OCI-LY7 (cell line): ENCODE data around the gene RFPL1. TPM values are rescaled to one million over a fixed set of nuclear protein-coding genes. Genes with fewer than 3 reads are reported as not detected.

Experiments used
- BruUV-seq: library from RNA; stranded (reverse); fragments of 400-500 nt; replicated peaks from 2 replicates; lab custom pipeline; 2021; lab: Mats Ljungman, UMichigan
- CTCF ChIA-PET: fragments of 300-600 bp; sonication (Branson Sonifier 250); formaldehyde crosslinking; loops from one replicate; lab custom pipeline; 2022; ENCODE audit warnings: antibody characterized with exemption; ENCODE audit not compliant: unreplicated experiment; lab: Charles Lee
- POLR2A ChIA-PET: fragments of 300-600 bp; sonication (Branson Sonifier 250); formaldehyde crosslinking; loops from one replicate; lab custom pipeline; 2022; ENCODE audit warnings: antibody characterized with exemption; lab: Charles Lee
- DNase-seq: peaks from one replicate; pipeline ENCODE4 v3.0.0-alpha.2; 2015; ENCODE audit warnings: low spot score
- H2AFZ ChIP-seq: fragments of 200-600 bp; sonication (generic), shearing (Covaris generic); 2 replicates; pipeline ENCODE4 v1.6.1; 2014; ENCODE audit warnings: mild to moderate bottlenecking, antibody characterized with exemption, low read length, moderate library complexity
- H3K27ac ChIP-seq: fragments of 200-600 bp; sonication (generic); 2 replicates; pipeline ENCODE4 v1.5.1; 2014; ENCODE audit warnings: mixed run types, low read depth, mild to moderate bottlenecking, moderate library complexity, low read length, inconsistent platforms; ENCODE audit not compliant: poor library complexity, severe bottlenecking
- H3K36me3 ChIP-seq: fragments of 200-600 bp; sonication (generic); 2 replicates; pipeline ENCODE4 v1.6.1; 2014; ENCODE audit warnings: mild to moderate bottlenecking, antibody characterized with exemption, low read length, moderate library complexity, mixed read lengths; ENCODE audit not compliant: insufficient read depth
- H3K4me1 ChIP-seq: fragments of 200-600 bp; sonication (generic); 2 replicates; pipeline ENCODE4 v1.5.1; 2014; ENCODE audit warnings: mild to moderate bottlenecking, low read length; ENCODE audit not compliant: insufficient read depth, poor library complexity, severe bottlenecking
- H3K4me2 ChIP-seq: fragments of 200-600 bp; sonication (generic); 2 replicates; pipeline ENCODE4 v1.6.1; 2014; ENCODE audit warnings: mild to moderate bottlenecking, low read length
- H3K4me3 ChIP-seq: fragments of 200-600 bp; sonication (generic); 2 replicates; pipeline ENCODE4 v1.5.1; 2014; ENCODE audit warnings: mild to moderate bottlenecking, low read depth, low read length; ENCODE audit not compliant: poor library complexity, severe bottlenecking
- H3K79me2 ChIP-seq: fragments of 200-600 bp; sonication (generic); 2 replicates; pipeline ENCODE4 v1.6.1; 2016; ENCODE audit warnings: low read depth, mild to moderate bottlenecking, low read length, moderate library complexity, mixed read lengths; ENCODE audit not compliant: insufficient read depth
- H3K9me2 ChIP-seq: fragments of 200-600 bp; sonication (generic); 2 replicates; pipeline ENCODE4 v1.6.1; 2016; ENCODE audit warnings: mild to moderate bottlenecking, low read length, mixed read lengths; ENCODE audit not compliant: insufficient read depth
- H3K9me3 ChIP-seq: fragments of 200-600 bp; sonication (generic); 2 replicates; pipeline ENCODE4 v1.6.1; 2014; ENCODE audit warnings: mild to moderate bottlenecking, mixed run types, low read length, mixed read lengths
- H4K20me1 ChIP-seq: fragments of 200-600 bp; sonication (generic); 2 replicates; pipeline ENCODE4 v1.6.1; 2014; ENCODE audit warnings: mild to moderate bottlenecking, antibody characterized with exemption, low read length, moderate library complexity, mixed read lengths; ENCODE audit not compliant: insufficient read depth
- CTCF ChIP-seq: fragments of 200-600 bp; sonication (generic); conservative IDR thresholded peaks from 2 replicates; pipeline ENCODE4 v1.5.1; 2014; ENCODE audit warnings: mild to moderate bottlenecking, antibody characterized with exemption, low read length, moderate library complexity, mixed read lengths
- EZH2phosphoT487 ChIP-seq: fragments of 200-600 bp; sonication (generic); IDR thresholded peaks from 2 replicates; pipeline ENCODE4 v1.6.1; 2018; ENCODE audit warnings: low read depth, borderline replicate concordance, mild to moderate bottlenecking, mixed run types, antibody characterized with exemption, low read length, moderate library complexity, mixed read lengths
- intact Hi-C: fragments of 100-400 bp; cut with micrococcal nuclease; formaldehyde crosslinking; loops from one replicate; pipeline ENCODE4 v1.10.0; 2022; ENCODE audit not compliant: unreplicated experiment
- total RNA-seq, 2 experiments: library from RNA; depleted of rRNA in 1 of 2; stranded (reverse); fragments of >200 nt in 1 of 2; shearing (Covaris generic) in 1 of 2; gene quantifications; 2 replicates each; pipeline ENCODE4 v1.2.3, GENCODE V29; 2014 to 2022

Gene RFPL1
- total RNA-seq, 2 experiments from 2014 or later, result not detected

GRCh38 chr22:29433856-29434255 lies 4.5 kb upstream of the RFPL1 start:
- no TSS peak for BruUV-seq
- ChIA-PET CTCF (no interaction called here), POLR2A (no interaction called here)
- H3K9me3 ChIP-seq, result no peaks in the 10 kb centered on the region
- no peak for DNase-seq
- no peaks in the 10 kb centered on the region for H4K20me1 ChIP-seq
- H3K79me2 ChIP-seq, result no peaks in the 10 kb centered on the region
- no peaks in the 10 kb centered on the region for H3K9me2 ChIP-seq
- H3K4me3 ChIP-seq, result no peak overlapping the region
- H2AFZ ChIP-seq, result no peak overlapping the region
- TF ChIP-seq CTCF (no peak), EZH2phosphoT487 (no peak)
- H3K4me2 ChIP-seq, result no peak overlapping the region
- no peaks in the 10 kb centered on the region for H3K4me1 ChIP-seq
- intact Hi-C loops, result no loop called here
- no peak overlapping the region for H3K27ac ChIP-seq
- H3K36me3 ChIP-seq, result no peaks in the 10 kb centered on the region

- DNase-seq, result no peak
- no peaks in the 10 kb centered on the region for H3K79me2 ChIP-seq
- no peak overlapping the region for H3K27ac ChIP-seq
- no peak overlapping the region for H2AFZ ChIP-seq
- ChIA-PET CTCF (no interaction called here), POLR2A (no interaction called here)
- no peaks in the 10 kb centered on the region for H3K4me1 ChIP-seq
- no peaks in the 10 kb centered on the region for H3K9me2 ChIP-seq
- no peak overlapping the region for H3K4me3 ChIP-seq
- BruUV-seq, result no TSS peak
- TF ChIP-seq EZH2phosphoT487 (no peak), CTCF (no peak)
- intact Hi-C loops, result no loop called here
- H3K36me3 ChIP-seq, result no peaks in the 10 kb centered on the region
- no peak overlapping the region for H3K4me2 ChIP-seq
- no peaks in the 10 kb centered on the region for H3K9me3 ChIP-seq
- H4K20me1 ChIP-seq, result no peaks in the 10 kb centered on the region
These were observed 4.1 kb upstream of the RFPL1 start for GRCh38 chr22:29434288-29434687.

GRCh38 chr22:29435236-29436136 lies 2.9 kb upstream of the RFPL1 start:
- Histone ChIP-seq H3K36me3 (no peaks in the 10 kb centered on the region), H3K9me3 (no peaks in the 10 kb centered on the region), H4K20me1 (no peaks in the 10 kb centered on the region), H3K4me2 (no peak overlapping the region), H2AFZ (no peak overlapping the region), H3K27ac (no peak overlapping the region), H3K79me2 (no peaks in the 10 kb centered on the region), H3K4me1 (no peaks in the 10 kb centered on the region), H3K4me3 (no peak overlapping the region), H3K9me2 (no peaks in the 10 kb centered on the region)
- CTCF ChIA-PET, result no interaction called here
- BruUV-seq, result no TSS peak
- TF ChIP-seq CTCF (no peak), EZH2phosphoT487 (no peak)
- POLR2A ChIA-PET, result no interaction called here
- no peak for DNase-seq
- intact Hi-C loops, result no loop called here
